Activated CD8-positive, alpha-beta T cell treated with anti-CD3 and anti-CD28 coated beads for 36 hours (primary cell): ENCODE results near the gene CABP2. TPM values are rescaled to one million over a fixed set of nuclear protein-coding genes. Genes with fewer than 3 reads are reported as not detected.
"Not testable (repeated sequence)": the region's sequence is repeated elsewhere in the genome, so short reads cannot be mapped to it uniquely, and the experiment has no call there.

Source experiments
- ATAC-seq: fragments of 200-7000 bp; cut with Tn5 transposase; one replicate; pipeline ENCODE4 v1.10.0; 2021; ENCODE audit warnings: mild to moderate bottlenecking, moderate library complexity
- CTCF ChIA-PET: fragments of 350-600 bp; sonication (Branson Sonifier 250); formaldehyde crosslinking; loops from one replicate; lab custom pipeline; 2021; ENCODE audit warnings: antibody characterized with exemption; lab: Charles Lee
- POLR2A ChIA-PET: fragments of 350-600 bp; sonication (Branson Sonifier 250); formaldehyde crosslinking; loops from one replicate; lab custom pipeline; 2021; ENCODE audit warnings: antibody characterized with exemption; lab: Charles Lee
- DNase-seq: peaks from one replicate; pipeline ENCODE4 v3.0.0-alpha.2; 2020
- H3K27ac Mint-ChIP-seq: one replicate; pipeline ENCODE4 v1.8.0; 2021; ENCODE audit warnings: mild to moderate bottlenecking, mixed read lengths
- H3K27me3 Mint-ChIP-seq: one replicate; pipeline ENCODE4 v1.8.0; 2021; ENCODE audit warnings: mixed read lengths
- H3K36me3 Mint-ChIP-seq: one replicate; pipeline ENCODE4 v1.8.0; 2021; ENCODE audit warnings: low read depth, mixed read lengths
- H3K4me1 Mint-ChIP-seq: one replicate; pipeline ENCODE4 v1.8.0; 2021; ENCODE audit warnings: low read depth, mixed read lengths
- H3K4me3 Mint-ChIP-seq: one replicate; pipeline ENCODE4 v1.8.0; 2021; ENCODE audit warnings: mild to moderate bottlenecking, moderate library complexity, mixed read lengths
- H3K9me3 Mint-ChIP-seq: one replicate; pipeline ENCODE4 v1.8.0; 2021; ENCODE audit warnings: mixed read lengths
- CTCF ChIP-seq: fragments of 200-600 bp; IDR thresholded peaks from one replicate; pipeline ENCODE4 v1.8.0; 2022; ENCODE audit warnings: antibody characterized with exemption, mild to moderate bottlenecking
- intact Hi-C: fragments of 100-400 bp; cut with micrococcal nuclease; formaldehyde crosslinking; loops from one replicate; pipeline ENCODE4 v1.10.0; 2022
- total RNA-seq, 2 experiments: library from RNA; stranded (reverse); gene quantifications; one replicate each; pipeline ENCODE4 v1.2.3, GENCODE V29; 2021

The CABP2 gene
- total RNA-seq, 2 experiments from 2014 or later: not detected

- H3K4me3 Mint-ChIP-seq: no peak overlapping the region
- H3K27ac Mint-ChIP-seq: no peak overlapping the region
- no peaks in the 10 kb centered on the region for H3K9me3 Mint-ChIP-seq
- POLR2A ChIA-PET: no interaction called here
- intact Hi-C loops: no loop called here
- DNase-seq (no peak), ATAC-seq (no peak)
- no peaks in the 10 kb centered on the region for H3K36me3 Mint-ChIP-seq
- CTCF ChIA-PET: interaction anchor here (0.9 kb wide), 1 partner anchor 111 kb away, joined by 3 read pairs; no protein-coding TSS in a partner anchor
- no peak for TF ChIP-seq CTCF
- no peaks in the 10 kb centered on the region for H3K4me1 Mint-ChIP-seq
- H3K27me3 Mint-ChIP-seq: no peaks in the 10 kb centered on the region
Measured at GRCh38 chr11:67517784-67518552, 5.3 kb downstream of the CABP2 start.

- H3K36me3 Mint-ChIP-seq: no peaks in the 10 kb centered on the region
- DNase-seq (no peak), ATAC-seq (no peak)
- intact Hi-C loops: no loop called here
- no peak overlapping the region for H3K27ac Mint-ChIP-seq
- H3K4me1 Mint-ChIP-seq: no peaks in the 10 kb centered on the region
- ChIA-PET CTCF (no interaction called here), POLR2A (no interaction called here)
- no peaks in the 10 kb centered on the region for H3K27me3 Mint-ChIP-seq
- TF ChIP-seq CTCF: no peak
- H3K4me3 Mint-ChIP-seq: no peak overlapping the region
- no peaks in the 10 kb centered on the region for H3K9me3 Mint-ChIP-seq
Measured at GRCh38 chr11:67516806-67517205, 6.4 kb downstream of the CABP2 start.

GRCh38 chr11:67514116-67514515, 9.1 kb downstream of the CABP2 start:
- DNase-seq (no peak), ATAC-seq (no peak)
- no peak overlapping the region for H3K27ac Mint-ChIP-seq
- TF ChIP-seq CTCF: no peak
- H3K4me3 Mint-ChIP-seq: no peak overlapping the region
- no peaks in the 10 kb centered on the region for H3K27me3 Mint-ChIP-seq
- peaks cover 3% of the 10 kb centered on the region for H3K4me1 Mint-ChIP-seq
- POLR2A ChIA-PET: no interaction called here
- no peaks in the 10 kb centered on the region for H3K9me3 Mint-ChIP-seq
- intact Hi-C loops: no loop called here
- no peaks in the 10 kb centered on the region for H3K36me3 Mint-ChIP-seq
- CTCF ChIA-PET: no interaction called here

GRCh38 chr11:67511558-67511957, 11.7 kb downstream of the CABP2 start:
- intact Hi-C loops: not testable (repeated sequence)

GRCh38 chr11:67510023-67510345, 13.3 kb downstream of the CABP2 start:
- Mint-ChIP-seq H3K4me3 (peak overlapping the region; percentile 89), H3K36me3 (peaks cover 8% of the 10 kb centered on the region), H3K4me1 (peaks cover 27% of the 10 kb centered on the region), H3K27ac (no peak overlapping the region), H3K9me3 (no peaks in the 10 kb centered on the region), H3K27me3 (no peaks in the 10 kb centered on the region)
- TF ChIP-seq CTCF: no peak
- intact Hi-C loops: no loop called here
- ChIA-PET CTCF (no interaction called here), POLR2A (no interaction called here)
- no peak for ATAC-seq
- DNase-seq: no peak

More at GRCh38 chr11:67511558-67511957, 11.7 kb downstream of the CABP2 start:
- peaks cover 17% of the 10 kb centered on the region for H3K4me1 Mint-ChIP-seq
- H3K4me3 Mint-ChIP-seq, DNase-seq, H3K36me3 Mint-ChIP-seq, H3K27me3 Mint-ChIP-seq, H3K9me3 Mint-ChIP-seq, CTCF ChIA-PET, ATAC-seq, H3K27ac Mint-ChIP-seq, POLR2A ChIA-PET: not testable (repeated sequence)
